Dermis microvascular lymphatic vessel endothelial cell (primary cell): ENCODE measurements around the gene EOMES. TPM values are rescaled to one million over a fixed set of nuclear protein-coding genes. Genes with fewer than 3 reads are reported as not detected.
"Not testable (repeated sequence)": the region's sequence is repeated elsewhere in the genome, so short reads cannot be mapped to it uniquely, and the experiment has no call there.

ENCODE experiments used
- DNase-seq, 2 donors: peaks; one replicate each; pipeline versions ENCODE4 v3.0.0 to v3.0.0-alpha.2; 2010; ENCODE audit warnings: low read depth in 2 of 2
- total RNA-seq: library from RNA; depleted of rRNA; stranded (reverse); fragments of >200 nt; gene quantifications from 2 replicates; pipeline ENCODE4 v1.2.1, GENCODE V29; 2014

Gene EOMES
- not detected in 2 replicates for total RNA-seq

GRCh38 chr3:27721717-27722564 lies at the start of gene EOMES:
Gene EOMES, minus strand, starts transcription at chr3:27722323. Its CDS starts 29 bp downstream, at chr3:27722294.
- peak in 1 of 2 donors; percentile 38 for DNase-seq

GRCh38 chr3:27770384-27770783 lies 48.3 kb upstream of the EOMES start:
- DNase-seq, result not testable (repeated sequence)

- no peak for DNase-seq
These were observed 44.9 kb upstream of the EOMES start for GRCh38 chr3:27767000-27767399.

- DNase-seq, result no peak
These were observed 36.0 kb upstream of the EOMES start for GRCh38 chr3:27758083-27758482.

- no peak for DNase-seq
These were observed 34.8 kb upstream of the EOMES start for GRCh38 chr3:27756877-27757276.

- no peak for DNase-seq
These were observed 30.8 kb upstream of the EOMES start for GRCh38 chr3:27752926-27753325.

- DNase-seq, result no peak
These were observed 27.5 kb upstream of the EOMES start for GRCh38 chr3:27749643-27750042.

- DNase-seq, result no peak
These were observed 24.7 kb upstream of the EOMES start for GRCh38 chr3:27746838-27747237.

GRCh38 chr3:27740854-27741253 lies 18.7 kb upstream of the EOMES start:
- no peak for DNase-seq

GRCh38 chr3:27737091-27737490 lies 15.0 kb upstream of the EOMES start:
- no peak for DNase-seq

- DNase-seq, result no peak
These were observed 8.9 kb upstream of the EOMES start for GRCh38 chr3:27730774-27731659.

- no peak for DNase-seq
These were observed 7.9 kb upstream of the EOMES start for GRCh38 chr3:27729748-27730611.

GRCh38 chr3:27729325-27729724 lies 7.2 kb upstream of the EOMES start:
- no peak for DNase-seq

- no peak for DNase-seq
These were observed 6.3 kb upstream of the EOMES start for GRCh38 chr3:27728195-27729087.

GRCh38 chr3:27726240-27726639 lies 4.1 kb upstream of the EOMES start:
- no peak for DNase-seq

GRCh38 chr3:27724459-27725197 lies 2.5 kb upstream of the EOMES start:
- DNase-seq, result no peak

GRCh38 chr3:27723815-27724458 lies 1.8 kb upstream of the EOMES start:
- DNase-seq, result no peak

GRCh38 chr3:27723456-27723814 lies 1.3 kb upstream of the EOMES start:
- no peak for DNase-seq

- DNase-seq, result no peak
These were observed 900 bp upstream of the EOMES start for GRCh38 chr3:27723001-27723445.
